Frontal cortex (tissue), 4 donors: ENCODE data around the gene DCAF11. TPM values are rescaled to one million over a fixed set of nuclear protein-coding genes. Genes with fewer than 3 reads are reported as not detected.

ENCODE experiments used
- DNase-seq, 2 donors: peaks; one replicate each; pipeline ENCODE4 v3.0.0; 2012; ENCODE audit warnings: low spot score in 2 of 2
- FAIRE-seq: peaks from 2 replicates; lab custom pipeline; 2012; peaks lifted over from hg19 to GRCh38; lab: Jason Lieb, UNC
- total RNA-seq: library from RNA; depleted of rRNA; stranded (reverse); fragments of >200 nt; gene quantifications from one replicate; pipeline ENCODE4 v1.2.3, GENCODE V29; 2014
- donor health status: control.
- donor health status: control.
- donor health status: control.

DCAF11 gene
- total RNA-seq, 1 donor from 2014 or later: 56.7 TPM

DNA sequence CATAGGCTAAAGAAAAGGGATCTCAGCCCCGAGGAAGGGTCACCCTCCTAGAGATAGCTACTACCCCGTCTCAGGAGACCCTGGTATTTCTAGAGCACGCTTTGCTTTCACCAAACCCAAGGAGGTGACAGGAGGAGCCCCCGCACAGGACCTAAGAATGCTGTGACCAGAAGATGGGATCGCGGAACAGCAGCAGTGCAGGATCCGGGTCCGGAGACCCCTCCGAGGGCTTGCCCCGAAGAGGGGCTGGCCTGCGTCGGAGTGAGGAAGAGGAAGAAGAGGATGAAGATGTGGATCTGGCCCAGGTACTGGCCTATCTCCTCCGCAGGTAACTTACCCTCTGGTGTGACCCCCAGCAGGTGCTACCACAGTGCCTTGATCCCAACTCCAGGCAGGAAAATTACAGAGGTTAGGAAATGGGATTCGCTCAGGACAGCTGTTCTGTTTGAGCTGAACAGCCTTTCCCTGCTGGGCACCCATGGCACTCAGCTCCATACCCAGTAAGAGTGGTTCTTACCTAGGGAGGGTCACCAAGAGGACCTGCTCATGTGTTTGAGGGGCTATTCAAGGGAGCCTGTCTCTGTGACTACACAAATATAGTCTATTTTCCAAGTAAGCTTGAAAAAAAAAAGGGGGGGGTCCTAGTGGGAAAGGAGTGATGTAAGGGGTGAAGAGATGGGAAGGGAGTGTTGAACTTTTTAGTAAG is 998 bp downstream of the DCAF11 start:
- FAIRE-seq (no peak), DNase-seq (no peak)

DNA sequence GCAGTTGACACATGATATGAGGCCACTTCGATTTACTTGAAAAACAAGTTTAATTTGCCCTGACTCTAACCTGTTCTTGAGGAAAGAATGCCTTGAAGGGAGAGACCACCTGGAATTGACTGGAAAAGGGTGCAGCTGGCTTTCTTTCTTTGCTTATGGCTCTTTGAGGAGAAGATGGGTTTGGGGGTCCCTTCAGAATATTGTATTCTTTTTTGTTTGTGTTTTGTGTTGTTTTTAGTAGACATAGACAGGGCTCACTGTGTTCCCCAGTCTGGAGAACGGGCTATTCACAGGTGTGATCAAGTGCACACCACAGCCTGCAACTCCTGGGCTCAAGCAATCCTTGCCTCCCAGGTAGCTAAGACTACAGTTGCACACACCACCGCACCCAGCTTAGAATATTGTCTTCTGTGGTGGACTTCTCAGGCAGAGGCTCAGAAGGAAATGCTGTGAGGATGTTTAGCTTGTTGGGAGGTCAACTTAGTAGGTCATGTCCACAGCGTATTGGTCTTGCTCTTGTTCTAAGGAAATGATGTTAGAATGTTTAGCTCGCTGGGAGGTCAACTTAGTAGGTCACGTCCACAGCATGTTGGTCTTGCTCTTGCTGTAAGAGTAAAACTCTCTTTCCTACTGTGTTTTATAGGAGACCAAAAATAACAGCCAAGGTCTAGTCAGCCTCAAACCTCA is 1.7 kb downstream of the DCAF11 start:
- FAIRE-seq (no peak), DNase-seq (no peak)

DNA sequence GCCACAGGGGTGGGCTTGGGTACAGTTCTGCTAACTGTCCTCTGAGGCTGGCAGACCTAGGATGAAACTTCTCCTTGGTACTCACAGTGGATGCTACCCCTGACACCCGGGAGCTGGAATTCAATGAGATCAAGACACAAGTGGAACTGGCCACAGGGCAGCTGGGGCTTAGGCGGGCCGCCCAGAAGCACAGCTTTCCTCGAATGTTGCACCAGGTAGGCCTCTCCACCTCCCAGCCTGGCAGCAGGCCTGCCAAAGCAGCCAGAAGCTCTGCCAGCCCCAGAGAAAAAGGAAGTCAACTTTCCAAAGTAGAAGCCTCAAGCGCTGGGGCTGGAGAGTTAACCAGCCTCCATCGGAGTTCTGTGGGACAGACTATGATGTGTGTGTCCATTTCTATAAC is 2.6 kb downstream of the DCAF11 start:
- FAIRE-seq: no peak

DNA sequence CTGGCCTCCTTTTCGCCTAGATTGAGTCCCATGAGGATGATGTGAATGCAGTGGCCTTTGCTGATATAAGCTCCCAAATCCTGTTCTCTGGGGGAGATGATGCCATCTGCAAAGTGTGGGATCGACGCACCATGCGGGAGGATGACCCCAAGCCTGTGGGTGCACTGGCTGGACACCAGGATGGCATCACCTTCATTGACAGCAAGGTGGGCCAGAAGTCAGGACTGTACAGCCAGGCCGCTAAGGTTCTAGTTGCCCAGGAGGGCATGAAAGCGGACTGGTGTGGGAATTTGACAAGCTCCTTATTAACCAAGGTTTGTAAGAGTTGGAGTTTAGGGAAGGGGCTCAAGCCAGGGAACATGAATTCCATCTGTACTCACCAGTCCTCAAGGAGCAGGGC is 5.1 kb downstream of the DCAF11 start:
- no peak for DNase-seq
- no peak for FAIRE-seq

More for the DNA sequence above, 2.6 kb downstream of the DCAF11 start:
- DNase-seq: no peak

DNA sequence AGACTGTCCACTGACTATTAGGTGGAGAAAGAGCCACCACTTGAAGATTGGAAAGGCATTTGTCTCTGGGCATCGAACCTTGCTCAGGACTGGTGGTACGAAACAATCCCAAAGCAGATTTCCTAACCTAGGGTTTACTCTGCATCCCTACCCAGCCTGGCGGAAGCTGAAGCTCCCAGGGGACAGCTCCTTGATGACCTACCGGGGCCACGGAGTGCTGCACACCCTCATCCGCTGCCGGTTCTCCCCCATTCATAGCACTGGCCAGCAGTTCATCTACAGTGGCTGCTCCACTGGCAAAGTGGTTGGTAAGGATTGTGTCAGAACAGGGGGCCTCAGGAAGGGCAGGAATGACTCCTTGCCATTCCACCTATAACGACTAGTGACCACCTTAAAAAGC is 6.6 kb downstream of the DCAF11 start:
- no peak for DNase-seq
- FAIRE-seq: no peak

DNA sequence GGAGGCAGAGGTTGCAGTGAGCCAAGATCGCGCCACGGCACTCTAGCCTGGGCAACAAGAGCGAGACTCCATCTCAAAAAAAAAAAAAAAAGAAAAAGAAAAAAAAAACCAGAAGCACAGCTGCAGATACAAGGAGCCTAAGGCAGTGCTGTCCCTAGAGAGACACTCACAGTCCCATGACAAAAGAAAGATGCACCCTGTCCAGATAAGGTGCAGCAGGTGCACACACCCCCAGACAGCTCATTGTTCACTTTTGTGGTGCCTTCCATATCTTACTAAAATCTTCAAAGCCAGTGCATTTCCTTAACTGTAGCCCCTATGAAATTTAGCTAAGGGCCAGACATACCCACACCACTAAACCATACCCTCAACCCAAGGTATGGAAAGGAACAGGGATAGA is 7.8 kb downstream of the DCAF11 start:
- DNase-seq (no peak), FAIRE-seq (no peak)

DNA sequence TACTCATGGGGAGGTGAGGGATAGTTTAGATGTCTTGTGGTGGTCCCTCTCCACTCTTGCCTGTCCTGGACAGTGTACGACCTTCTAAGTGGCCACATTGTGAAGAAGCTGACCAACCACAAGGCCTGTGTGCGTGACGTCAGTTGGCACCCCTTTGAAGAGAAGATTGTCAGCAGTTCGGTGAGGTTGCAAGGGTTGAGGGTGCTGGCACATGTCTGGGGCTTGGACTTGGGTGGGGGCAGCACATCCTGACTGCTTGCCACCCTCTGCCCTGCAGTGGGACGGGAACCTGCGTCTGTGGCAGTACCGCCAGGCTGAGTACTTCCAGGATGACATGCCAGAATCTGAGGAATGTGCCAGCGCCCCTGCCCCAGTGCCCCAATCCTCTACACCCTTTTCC is 8.3 kb downstream of the DCAF11 start:
- DNase-seq (no peak), FAIRE-seq (no peak)

DNA sequence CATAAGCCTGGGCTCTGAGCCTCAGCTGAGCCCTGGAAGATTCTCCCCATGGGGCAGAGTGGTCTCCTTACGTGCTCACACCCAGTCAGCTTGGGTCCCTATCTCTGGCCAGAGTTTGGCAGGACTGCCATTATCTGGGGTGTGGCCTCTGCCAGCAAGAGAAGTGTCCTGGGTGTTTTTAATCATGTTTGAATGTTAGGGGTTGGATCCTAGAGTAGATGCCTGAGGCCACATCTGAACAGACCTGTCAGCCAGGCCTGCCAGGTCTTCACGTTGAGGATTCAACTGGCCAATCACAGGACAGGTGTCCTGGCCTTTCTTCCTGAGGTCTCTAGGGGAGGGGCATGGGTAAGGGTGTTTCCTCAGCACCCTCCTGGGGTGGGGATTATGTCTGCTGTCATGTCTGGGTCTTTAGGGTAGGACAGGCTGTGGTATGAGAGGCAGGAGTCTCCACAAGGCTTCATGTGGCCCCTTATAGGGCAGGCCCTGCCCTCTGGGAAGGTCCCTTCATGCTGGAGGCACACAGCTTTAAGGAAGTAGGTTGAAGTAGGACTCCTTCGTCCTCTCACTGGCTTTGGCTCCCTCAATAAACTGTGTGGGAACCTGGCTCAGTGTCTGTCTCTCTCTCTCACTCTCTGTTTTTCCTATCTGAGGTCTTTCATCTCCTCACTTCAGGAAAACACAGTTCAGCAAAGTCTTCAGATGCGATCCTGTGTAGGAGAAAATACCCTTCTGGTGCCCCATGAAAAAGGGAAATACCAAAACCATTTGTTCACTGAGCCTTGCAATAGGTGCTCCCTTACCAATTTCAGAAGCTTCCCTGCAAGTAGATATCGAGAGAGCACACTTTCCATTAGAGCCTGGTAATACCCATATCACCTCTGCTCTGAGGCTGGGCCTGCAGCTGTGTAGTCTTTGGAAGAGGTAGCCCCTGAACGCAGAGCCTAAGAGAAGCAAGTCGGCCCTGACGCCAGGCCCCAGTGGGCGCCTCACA is 9.1 kb downstream of the DCAF11 start:
- FAIRE-seq (no peak), DNase-seq (no peak)

DNA sequence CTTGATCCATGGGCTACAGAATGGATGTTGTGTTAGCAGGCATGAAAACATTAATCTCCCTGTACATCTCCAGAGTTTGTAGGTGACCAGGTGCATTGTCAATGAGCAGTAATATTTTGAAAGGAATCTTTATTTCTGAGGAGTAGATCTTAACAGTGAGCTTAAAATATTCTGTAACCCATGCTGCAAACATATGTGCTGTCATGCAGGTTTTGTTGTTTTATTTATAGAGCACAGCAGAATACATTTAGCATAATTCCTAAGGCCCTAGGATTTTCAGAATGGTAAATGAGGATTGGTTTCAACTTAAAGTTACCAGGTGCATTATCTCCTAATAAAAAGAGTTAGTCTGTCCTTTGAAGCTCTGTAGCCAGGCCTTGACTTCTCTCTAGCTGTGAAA is 12.4 kb downstream of the DCAF11 start:
- FAIRE-seq (no peak), DNase-seq (no peak)

DNA sequence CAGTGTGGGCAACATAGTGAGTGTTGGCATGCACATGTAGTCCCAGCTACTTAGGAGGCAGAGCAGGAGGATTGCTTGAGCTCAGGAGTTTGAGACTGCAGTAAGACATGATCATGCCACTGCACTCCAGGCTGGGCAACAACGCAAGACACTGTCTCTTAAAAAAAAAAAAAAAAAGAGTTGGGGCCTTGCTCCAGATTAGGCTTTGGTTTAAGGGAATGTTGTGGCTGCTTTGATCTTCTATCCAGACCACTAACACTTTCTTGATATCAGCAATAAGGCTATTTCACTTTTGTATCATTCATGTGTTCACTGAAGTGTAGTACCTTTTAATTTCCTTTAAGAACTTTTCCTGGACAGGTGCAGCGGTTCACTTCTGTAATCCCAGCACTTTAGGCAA is 13.1 kb downstream of the DCAF11 start:
- FAIRE-seq: no peak
- no peak for DNase-seq

DNA sequence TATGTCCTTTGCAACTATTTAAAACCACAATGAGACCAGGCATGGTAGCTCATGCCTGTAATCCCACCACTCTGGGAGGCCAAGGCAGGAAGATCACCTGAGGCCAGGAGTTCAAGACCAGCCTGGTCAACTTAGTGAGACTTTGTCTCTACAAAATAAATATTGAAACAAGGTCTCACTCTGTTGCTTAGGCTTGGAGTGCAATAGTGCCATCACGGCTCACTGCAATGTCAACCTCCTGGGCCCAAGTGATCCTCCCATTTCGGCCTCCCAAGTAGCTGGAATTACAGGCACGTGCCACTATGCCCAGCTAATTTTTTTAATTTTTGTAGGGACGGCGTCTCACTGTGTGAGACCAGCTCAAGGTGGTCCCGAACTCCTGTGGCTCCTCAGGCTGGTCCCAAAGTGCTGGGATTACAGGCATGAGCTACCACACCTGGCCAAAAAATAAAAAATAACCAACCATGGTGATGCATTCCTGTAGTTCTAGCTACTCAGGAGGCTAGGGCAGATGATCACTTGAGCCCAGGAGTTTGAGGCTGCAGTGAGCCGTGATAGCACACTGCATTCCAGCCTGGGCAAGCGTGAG is 14.9 kb downstream of the DCAF11 start:
- DNase-seq: no peak
- no peak for FAIRE-seq

DNA sequence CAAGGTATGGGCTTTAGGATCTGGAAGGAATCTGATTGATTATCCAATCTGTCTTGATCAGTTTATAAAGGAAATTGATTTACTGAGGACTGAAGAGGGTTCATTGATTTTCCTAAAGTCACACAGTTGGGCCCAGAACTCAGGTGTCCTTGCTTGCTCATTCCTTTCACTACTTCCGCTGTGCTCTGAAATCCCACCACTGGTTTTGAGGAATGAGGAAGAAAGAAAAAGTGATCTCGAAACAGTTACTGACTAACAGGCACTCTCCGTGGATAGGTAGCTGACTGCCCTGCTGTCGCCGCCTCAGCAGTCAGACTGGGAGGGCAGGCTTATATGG is 15.8 kb downstream of the DCAF11 start, which contains the start of gene FITM1:
FITM1 (plus strand) TSS at position 280 of the 337 bp plus-strand sequence. CDS start 905 bp downstream, outside the sequence.
- DNase-seq (no peak), FAIRE-seq (no peak)

DNA sequence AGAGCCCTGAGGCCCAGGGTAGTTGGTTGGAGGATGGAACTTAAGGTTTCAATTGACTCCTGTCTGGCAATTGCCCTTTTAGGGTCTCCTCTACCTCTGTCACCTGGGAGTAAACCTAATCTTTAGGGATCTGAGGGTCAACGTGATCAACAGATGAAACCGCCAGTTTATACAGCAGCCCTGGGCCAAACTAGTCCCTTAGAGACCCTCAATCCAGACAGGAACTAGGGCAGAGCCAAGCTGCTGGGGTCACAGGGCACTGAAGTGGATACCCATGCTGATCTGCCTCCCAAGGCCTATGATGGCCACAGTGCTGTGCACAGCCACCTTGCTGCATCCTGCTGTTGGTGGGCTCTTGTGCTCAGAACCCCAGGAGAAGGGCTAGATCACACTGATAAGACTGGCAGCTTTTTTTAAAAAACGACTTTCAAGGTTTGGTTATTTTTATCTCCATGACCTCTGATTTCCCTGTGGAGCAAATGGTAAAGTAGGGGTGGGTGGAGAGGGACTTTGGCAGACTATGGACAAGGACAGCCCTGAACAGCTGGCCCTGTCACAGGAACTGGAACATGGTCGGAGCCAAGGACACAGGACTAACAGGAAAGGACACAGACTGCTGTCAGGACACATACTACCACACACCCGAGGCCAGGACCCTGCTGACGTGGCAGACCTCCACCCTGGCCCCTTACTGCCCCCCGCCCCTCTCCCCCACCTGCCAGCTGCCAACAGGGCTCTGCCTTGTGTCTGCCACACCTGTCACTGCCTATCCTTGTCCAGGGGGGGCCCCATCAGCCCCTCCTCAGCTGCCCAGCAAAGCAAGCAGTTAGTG is 16.4 kb downstream of the DCAF11 start:
- DNase-seq (no peak), FAIRE-seq (no peak)

DNA sequence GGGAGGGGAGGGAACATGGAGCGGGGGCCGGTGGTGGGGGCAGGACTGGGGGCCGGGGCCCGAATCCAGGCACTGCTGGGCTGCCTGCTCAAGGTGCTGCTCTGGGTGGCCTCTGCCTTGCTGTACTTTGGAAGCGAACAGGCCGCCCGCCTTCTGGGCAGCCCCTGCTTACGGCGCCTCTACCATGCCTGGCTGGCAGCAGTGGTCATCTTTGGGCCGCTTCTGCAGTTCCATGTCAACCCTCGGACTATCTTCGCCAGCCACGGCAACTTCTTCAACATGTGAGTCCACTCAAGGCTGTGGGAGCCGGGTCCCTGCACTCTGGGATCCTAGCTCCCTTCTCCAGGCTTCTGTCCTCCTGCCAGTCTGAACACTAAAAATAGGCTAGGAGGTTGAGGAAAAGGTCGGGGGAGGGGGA is 17.0 kb downstream of the DCAF11 start:
- DNase-seq: no peak
- FAIRE-seq: no peak

DNA sequence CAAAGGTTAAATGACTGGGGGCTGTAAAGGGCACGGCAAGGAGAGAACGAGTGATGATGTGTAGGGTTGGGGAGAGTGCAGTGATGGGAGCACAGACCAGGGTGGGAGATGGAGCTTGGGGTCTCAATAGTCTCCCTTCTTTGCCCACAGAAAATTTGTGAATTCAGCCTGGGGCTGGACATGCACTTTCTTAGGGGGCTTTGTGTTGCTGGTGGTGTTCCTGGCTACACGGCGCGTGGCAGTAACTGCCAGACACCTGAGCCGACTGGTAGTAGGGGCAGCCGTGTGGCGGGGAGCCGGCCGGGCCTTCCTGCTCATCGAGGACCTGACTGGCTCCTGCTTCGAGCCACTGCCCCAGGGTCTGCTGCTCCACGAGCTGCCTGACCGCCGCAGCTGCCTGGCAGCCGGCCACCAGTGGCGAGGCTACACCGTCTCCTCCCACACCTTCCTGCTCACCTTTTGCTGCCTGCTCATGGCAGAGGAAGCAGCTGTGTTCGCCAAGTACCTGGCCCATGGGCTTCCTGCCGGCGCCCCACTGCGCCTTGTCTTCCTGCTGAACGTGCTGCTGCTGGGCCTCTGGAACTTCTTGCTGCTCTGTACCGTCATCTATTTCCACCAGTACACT is 17.6 kb downstream of the DCAF11 start:
- no peak for FAIRE-seq
- no peak for DNase-seq

DNA sequence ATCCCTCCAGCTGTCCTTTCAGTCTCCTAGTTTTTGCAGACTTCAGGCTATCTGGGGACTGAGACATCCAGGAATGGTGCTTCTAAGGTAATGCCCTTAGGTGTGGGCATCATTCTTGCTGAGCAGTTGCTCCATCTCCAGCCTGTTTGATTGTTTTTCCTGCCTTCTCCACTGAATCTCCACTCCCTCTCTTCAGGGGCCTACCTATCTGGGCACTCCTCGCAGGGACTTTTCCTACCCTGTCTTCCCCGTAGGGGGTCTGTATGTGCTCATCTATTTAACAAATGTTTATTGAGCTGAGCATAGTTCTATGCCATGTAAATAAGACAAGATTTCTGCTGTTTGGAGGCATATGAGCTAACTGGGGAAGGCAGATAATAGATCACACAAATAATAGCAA is 18.4 kb downstream of the DCAF11 start:
- FAIRE-seq (no peak), DNase-seq (no peak)

DNA sequence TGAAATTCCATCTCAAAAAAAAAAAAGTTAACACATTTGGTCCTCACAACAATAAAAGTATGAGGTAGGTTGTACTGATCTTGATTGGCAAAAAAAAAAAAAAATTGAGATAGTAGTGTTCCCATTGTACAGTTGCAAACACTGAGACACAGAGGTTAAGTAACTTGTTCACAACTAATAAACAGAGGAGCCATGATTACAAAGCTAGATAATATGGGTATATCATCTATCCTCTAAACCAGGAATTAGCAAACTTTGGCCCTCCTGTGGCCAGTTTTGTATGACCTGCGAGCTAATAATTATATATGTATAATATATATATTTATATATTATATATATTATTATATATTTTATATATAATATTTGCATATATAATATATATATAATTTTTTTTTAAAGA is 19.2 kb downstream of the DCAF11 start:
- no peak for FAIRE-seq
- DNase-seq: no peak

DNA sequence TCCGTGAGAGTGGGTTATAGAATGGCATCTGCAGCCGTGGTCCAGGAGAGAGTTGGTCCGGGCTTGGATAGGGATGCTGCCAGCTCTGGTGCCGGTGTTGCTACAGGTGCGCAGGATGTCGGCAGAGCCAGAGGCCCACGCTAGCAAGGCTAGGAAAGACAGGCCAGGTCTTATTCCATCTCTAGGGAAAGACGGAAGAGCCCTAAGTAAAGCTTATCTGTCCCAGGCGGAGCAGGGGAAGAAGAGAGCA is 20.9 kb downstream of the DCAF11 start:
- DNase-seq: no peak
- no peak for FAIRE-seq
